Parathyroid adenoma (tissue), 2 donors: ENCODE results near the gene GALK1.

ENCODE experiments used
- H2AFZ ChIP-seq: fragments of 300-600 bp; sonication (generic); one replicate; pipeline ENCODE4 v1.7.0; 2017; ENCODE audit warnings: antibody characterized with exemption, mild to moderate bottlenecking
- H3K27ac ChIP-seq: fragments of 300-600 bp; sonication (generic); one replicate; pipeline ENCODE4 v1.7.0; 2017
- H3K27me3 ChIP-seq: fragments of 300-600 bp; sonication (generic); one replicate; pipeline ENCODE4 v1.7.0; 2017; ENCODE audit warnings: low read length; ENCODE audit not compliant: control insufficient read depth, insufficient read depth
- H3K36me3 ChIP-seq: fragments of 300-600 bp; sonication (generic); one replicate; pipeline ENCODE4 v1.7.0; 2017; ENCODE audit warnings: low read length; ENCODE audit not compliant: control insufficient read depth, insufficient read depth
- H3K4me1 ChIP-seq: fragments of 300-600 bp; sonication (generic); one replicate; pipeline ENCODE4 v1.7.0; 2017; ENCODE audit warnings: control low read depth
- H3K4me2 ChIP-seq: fragments of 300-600 bp; sonication (generic); one replicate; pipeline ENCODE4 v1.7.0; 2017; ENCODE audit warnings: low read length
- H3K4me3 ChIP-seq: fragments of 300-600 bp; sonication (generic); one replicate; pipeline ENCODE4 v1.7.0; 2017; ENCODE audit warnings: low read depth, low read length
- H3K79me2 ChIP-seq: fragments of 300-600 bp; sonication (generic); one replicate; pipeline ENCODE4 v1.7.0; 2017; ENCODE audit warnings: control low read depth
- H3K9ac ChIP-seq: fragments of 300-600 bp; sonication (generic); one replicate; pipeline ENCODE4 v1.7.0; 2017; ENCODE audit warnings: mild to moderate bottlenecking
- H3K9me3 ChIP-seq: fragments of 300-600 bp; sonication (generic); one replicate; pipeline ENCODE4 v1.7.0; 2017; ENCODE audit warnings: low read length; ENCODE audit not compliant: control insufficient read depth
- TF ChIP-seq, protein P1 (sequence below): fragments of 300-600 bp; sonication (generic); IDR thresholded peaks from one replicate; pipeline ENCODE4 v1.7.0; 2017; ENCODE audit warnings: antibody characterized with exemption, mild to moderate bottlenecking
- donor health status: primary hyperparathyroidism.

GALK1 gene

DNA sequence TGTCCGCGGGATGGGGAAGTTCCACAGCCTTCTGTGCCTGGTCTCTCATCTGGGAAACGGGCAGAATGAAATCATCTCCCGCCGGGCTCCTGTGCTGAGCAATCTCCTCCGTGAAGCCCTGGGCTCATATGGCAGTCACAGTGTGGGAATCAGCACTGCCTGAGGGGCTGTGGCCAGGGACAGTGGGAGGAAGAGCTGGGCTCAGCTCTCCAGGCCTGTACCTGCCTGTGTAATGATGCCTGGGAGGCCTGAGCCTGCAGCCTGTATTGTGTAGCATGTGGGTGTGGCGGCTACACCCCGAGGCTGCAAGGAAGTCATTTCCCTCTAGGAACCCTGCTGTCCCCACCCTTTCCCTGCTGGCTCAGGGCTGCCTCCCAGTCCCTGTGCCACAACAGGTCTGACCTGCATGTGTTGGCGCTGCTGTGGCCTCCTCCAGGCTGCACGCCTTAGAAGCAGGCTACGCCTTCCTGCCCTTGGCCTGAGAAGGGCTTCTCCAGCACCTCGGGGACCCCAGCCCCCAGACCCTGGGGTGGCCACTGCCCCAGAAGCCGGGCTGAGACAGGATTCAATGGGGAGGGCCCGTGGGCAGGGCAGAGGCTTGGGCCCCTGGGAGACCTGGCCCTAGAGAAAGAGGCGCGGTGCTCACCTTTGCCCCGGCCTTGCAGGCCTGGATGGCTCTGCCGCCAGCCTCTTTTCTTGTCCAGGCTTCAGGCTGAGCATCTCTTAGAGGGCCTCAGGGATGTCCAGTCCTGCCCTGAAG lies 41.6 kb downstream of the GALK1 start:
- Histone ChIP-seq H3K4me2 (no peak overlapping the region), H3K27me3 (no peaks in the 10 kb centered on the region), H3K4me1 (no peaks in the 10 kb centered on the region), H2AFZ (no peak overlapping the region), H3K79me2 (no peaks in the 10 kb centered on the region), H3K4me3 (no peak overlapping the region), H3K9me3 (no peaks in the 10 kb centered on the region), H3K9ac (no peak overlapping the region), H3K27ac (no peak overlapping the region), H3K36me3 (no peaks in the 10 kb centered on the region)
- TF ChIP-seq, protein P1, sequence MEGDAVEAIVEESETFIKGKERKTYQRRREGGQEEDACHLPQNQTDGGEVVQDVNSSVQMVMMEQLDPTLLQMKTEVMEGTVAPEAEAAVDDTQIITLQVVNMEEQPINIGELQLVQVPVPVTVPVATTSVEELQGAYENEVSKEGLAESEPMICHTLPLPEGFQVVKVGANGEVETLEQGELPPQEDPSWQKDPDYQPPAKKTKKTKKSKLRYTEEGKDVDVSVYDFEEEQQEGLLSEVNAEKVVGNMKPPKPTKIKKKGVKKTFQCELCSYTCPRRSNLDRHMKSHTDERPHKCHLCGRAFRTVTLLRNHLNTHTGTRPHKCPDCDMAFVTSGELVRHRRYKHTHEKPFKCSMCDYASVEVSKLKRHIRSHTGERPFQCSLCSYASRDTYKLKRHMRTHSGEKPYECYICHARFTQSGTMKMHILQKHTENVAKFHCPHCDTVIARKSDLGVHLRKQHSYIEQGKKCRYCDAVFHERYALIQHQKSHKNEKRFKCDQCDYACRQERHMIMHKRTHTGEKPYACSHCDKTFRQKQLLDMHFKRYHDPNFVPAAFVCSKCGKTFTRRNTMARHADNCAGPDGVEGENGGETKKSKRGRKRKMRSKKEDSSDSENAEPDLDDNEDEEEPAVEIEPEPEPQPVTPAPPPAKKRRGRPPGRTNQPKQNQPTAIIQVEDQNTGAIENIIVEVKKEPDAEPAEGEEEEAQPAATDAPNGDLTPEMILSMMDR = no peak

DNA sequence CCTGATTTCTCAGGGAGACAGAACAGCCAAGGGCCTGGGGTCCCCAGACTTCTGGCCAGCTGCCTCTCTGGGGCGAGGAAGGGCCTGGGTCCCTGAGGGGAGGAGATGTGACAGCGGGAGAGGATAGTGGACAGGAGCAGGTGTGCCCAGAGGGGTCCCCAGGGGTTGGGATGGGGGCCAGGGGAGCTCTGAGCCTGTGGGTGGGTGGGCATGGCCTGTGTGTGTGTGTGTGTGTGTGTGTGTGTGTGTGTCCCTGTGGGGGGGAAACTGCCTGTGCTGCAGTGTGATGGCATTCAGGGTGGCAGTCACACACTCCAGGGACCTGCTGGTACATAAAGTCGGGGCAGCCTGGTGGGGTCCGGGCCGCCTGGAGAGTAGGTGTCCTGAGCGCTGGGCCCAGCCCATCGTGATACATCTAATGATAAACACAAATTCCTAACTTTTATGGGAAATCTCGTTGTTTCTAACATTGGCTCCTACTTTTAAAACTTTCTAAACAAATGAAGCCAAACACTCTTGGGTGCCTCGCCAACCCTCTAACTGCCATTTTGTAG lies 42.4 kb downstream of the GALK1 start:
- no peaks in the 10 kb centered on the region for H3K4me1 ChIP-seq
- H3K4me3 ChIP-seq = no peak overlapping the region
- H3K4me2 ChIP-seq = no peak overlapping the region
- H3K9me3 ChIP-seq = no peaks in the 10 kb centered on the region
- H3K79me2 ChIP-seq = no peaks in the 10 kb centered on the region
- TF ChIP-seq, protein P1 = no peak
- no peak overlapping the region for H2AFZ ChIP-seq
- H3K27me3 ChIP-seq = no peaks in the 10 kb centered on the region
- H3K9ac ChIP-seq = no peak overlapping the region
- no peaks in the 10 kb centered on the region for H3K36me3 ChIP-seq
- H3K27ac ChIP-seq = peak overlapping the region; percentile 24

DNA sequence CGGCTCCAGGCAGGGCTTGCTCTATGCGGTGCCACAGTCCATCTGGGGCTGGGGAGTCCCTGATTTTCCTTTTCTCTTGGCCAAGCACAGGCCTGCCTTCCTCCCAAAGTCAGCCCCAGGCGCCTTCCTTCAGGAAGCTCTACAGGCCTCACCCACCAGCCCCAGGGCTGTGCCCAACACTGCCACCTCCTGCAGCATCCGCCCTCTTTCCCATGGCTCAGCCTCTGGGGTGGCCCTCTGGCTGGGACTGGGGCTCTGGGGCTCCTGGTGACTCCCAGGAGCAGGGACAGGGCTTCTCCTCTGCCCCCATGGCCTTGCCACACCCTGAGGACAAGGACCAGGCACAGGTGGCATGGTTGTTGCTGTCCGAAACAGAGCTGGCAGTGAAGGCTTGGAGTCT lies 42.9 kb downstream of the GALK1 start:
- no peaks in the 10 kb centered on the region for H3K9me3 ChIP-seq

DNA sequence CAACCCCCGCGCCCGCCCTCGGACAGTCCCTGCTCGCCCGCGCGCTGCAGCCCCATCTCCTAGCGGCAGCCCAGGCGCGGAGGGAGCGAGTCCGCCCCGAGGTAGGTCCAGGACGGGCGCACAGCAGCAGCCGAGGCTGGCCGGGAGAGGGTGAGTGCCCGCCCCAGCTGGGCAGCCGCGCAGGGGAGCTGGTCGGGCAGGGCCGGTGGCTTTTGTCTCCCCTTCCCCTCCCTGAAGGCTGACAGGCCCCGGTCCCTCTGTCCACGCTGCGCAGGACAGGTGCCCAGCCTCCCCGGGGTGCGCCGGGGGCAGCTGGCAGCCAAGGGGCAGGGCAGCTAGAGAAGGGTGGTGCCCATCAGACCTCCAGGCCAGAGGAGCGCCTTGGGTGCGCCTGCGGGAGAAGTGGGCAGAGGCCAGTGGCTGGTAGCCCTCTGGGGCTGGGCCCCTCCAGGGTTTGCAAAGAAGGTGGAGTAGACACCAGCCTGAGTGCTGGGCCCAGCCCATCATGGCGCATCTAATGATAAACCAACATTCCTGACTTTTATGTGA lies 43.5 kb downstream of the GALK1 start:
- H3K4me3 ChIP-seq = peak overlapping the region; percentile 50
- peak overlapping the region; percentile 90 for H2AFZ ChIP-seq
- no peaks in the 10 kb centered on the region for H3K79me2 ChIP-seq
- no peaks in the 10 kb centered on the region for H3K9me3 ChIP-seq
- peak overlapping the region; percentile 87 for H3K4me2 ChIP-seq
- TF ChIP-seq, protein P1 = no peak
- no peaks in the 10 kb centered on the region for H3K4me1 ChIP-seq
- H3K27ac ChIP-seq = peak overlapping the region; percentile 29
- H3K36me3 ChIP-seq = no peaks in the 10 kb centered on the region
- H3K9ac ChIP-seq = no peak overlapping the region
- no peaks in the 10 kb centered on the region for H3K27me3 ChIP-seq

More for the DNA sequence above, 42.9 kb downstream of the GALK1 start:
- Histone ChIP-seq H3K4me1 (no peaks in the 10 kb centered on the region), H3K36me3 (no peaks in the 10 kb centered on the region), H3K27ac (peak overlapping the region; percentile 24), H3K4me3 (peak overlapping the region; percentile 50), H3K4me2 (peak overlapping the region; percentile 87), H3K27me3 (no peaks in the 10 kb centered on the region), H3K79me2 (no peaks in the 10 kb centered on the region), H3K9ac (no peak overlapping the region), H2AFZ (peak overlapping the region; percentile 90)
- TF ChIP-seq, protein P1 = no peak
